Right cardiac atrium (tissue), 5 donors: ENCODE measurements around the gene TIGAR. TPM values are rescaled to one million over a fixed set of nuclear protein-coding genes. Genes with fewer than 3 reads are reported as not detected.

Experiments used
- ATAC-seq, 2 donors: fragments of 200-7000 bp; cut with Tn5 transposase; one replicate each; pipeline versions ENCODE4 v1.8.0 to v1.9.1; 2020; ENCODE audit warnings: moderate library complexity in 2 of 2, mild to moderate bottlenecking in 1 of 2
- DNase-seq, 3 donors: peaks; one replicate each; pipeline ENCODE4 v3.0.0-alpha.2; 2020
- H3K27ac ChIP-seq: one replicate; pipeline ENCODE4 v1.5.1; 2013; ENCODE audit warnings: mild to moderate bottlenecking, low read length, control low read depth, moderate library complexity
- H3K27me3 ChIP-seq: one replicate; pipeline ENCODE4 v1.6.1; 2013; ENCODE audit not compliant: control insufficient read depth, insufficient read depth
- H3K4me1 ChIP-seq: one replicate; pipeline ENCODE4 v1.6.1; 2013; ENCODE audit warnings: low read length; ENCODE audit not compliant: control insufficient read depth, insufficient read depth
- H3K4me3 ChIP-seq: one replicate; pipeline ENCODE4 v1.5.1; 2013; ENCODE audit warnings: low read length, control low read depth
- H3K9me3 ChIP-seq: one replicate; pipeline ENCODE4 v1.6.1; 2013; ENCODE audit warnings: low read length; ENCODE audit not compliant: control insufficient read depth
- WGBS: extraction: QIAGEN DNeasy Blood & Tissue Kit; methylation state at CpG from one replicate; pipeline ENCODE4 v1.1.7; 2013; 5-methylcytosine and 5-hydroxymethylcytosine counted together
- intact Hi-C, 4 donors: fragments of 100-400 bp; cut with DNase I; formaldehyde crosslinking; loops; one replicate each; pipeline versions ENCODE4 v1.11.0 to v1.14.0; 2022 to 2023
- polyA plus RNA-seq: library from polyadenylated mRNA; stranded (reverse); fragments of 200-250 nt; gene quantifications from one replicate; pipeline ENCODE4 v1.2.3, GENCODE V29; 2013
- total RNA-seq, 4 donors: library from RNA; stranded (reverse); fragmentation: NEBNext Ultra II Directional; extraction: Animal tissue kit (Norgen Biotek cat#: 25700); gene quantifications; one replicate each; pipeline ENCODE4 v1.2.1, GENCODE V29; 2021
- donor health status: healthy with polysubstance abuse.
- donor health status: DM: no; HTN: yes; CAD: no.
- donor health status: DM: no; HTN: no; CAD: no.
- donor health status: DM: no; HTN: yes; CAD: no; lungs with severe emphysema.
- donor health status: DM: yes; HTN: yes; CAD: no.

The TIGAR gene
- total and polyA plus RNA-seq, 5 donors = 4.9 to 14.5 (median 9.1) TPM

DNA sequence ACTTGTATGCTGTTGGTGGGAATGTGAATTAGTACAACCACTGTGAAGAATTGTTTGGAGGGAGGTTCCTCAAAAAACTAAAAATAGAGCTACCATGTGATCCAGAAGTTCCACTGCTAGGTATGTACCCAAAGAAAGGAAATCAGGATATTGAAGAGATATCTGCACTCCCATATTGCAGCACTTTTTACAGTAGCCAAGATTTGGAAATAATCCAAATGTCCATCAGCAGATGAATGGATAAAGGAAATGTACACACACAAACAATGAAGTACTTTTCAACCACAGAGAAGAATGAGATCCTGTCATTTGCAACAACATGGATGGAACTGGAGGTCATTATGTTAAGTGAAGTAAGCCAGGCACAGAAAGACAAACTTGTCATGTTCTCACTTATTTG is 25.9 kb downstream of the TIGAR start:
- H3K27me3 ChIP-seq = no peaks in the 10 kb centered on the region
- H3K27ac ChIP-seq = no peak overlapping the region
- H3K9me3 ChIP-seq = no peaks in the 10 kb centered on the region
- intact Hi-C loops = no loop called here
- no peak overlapping the region for H3K4me3 ChIP-seq
- H3K4me1 ChIP-seq = no peaks in the 10 kb centered on the region
- DNase-seq = no peak
- ATAC-seq = no peak

DNA sequence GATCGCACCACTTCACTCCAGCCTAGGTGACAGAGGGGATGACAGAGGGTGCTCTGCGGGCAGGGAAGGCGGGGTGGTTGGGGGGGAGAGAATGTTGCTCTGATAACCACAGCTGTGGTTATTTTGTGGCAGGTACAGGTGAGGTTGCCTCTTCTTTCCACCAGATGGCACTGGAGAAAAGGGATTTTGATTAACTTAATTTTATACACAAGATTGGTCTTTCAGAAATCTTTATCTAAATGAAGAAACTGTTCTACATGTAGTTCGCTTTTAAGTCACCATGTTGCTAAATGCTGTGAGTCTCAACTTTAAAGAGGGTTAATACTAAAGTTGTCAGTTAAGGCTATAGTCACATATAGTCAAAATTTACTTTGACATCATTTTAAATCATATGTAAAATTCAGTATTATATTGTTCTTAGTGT is 32.8 kb downstream of the TIGAR start:
- DNase-seq = no peak
- intact Hi-C loops = loop anchor here in 2 of 4 donors (5.0 to 10.0 kb wide), 2 partner anchors 171 to 184 kb away; partner anchors contain the start of gene RAD51AP1 (in 1 of the 2)
- H3K4me1 ChIP-seq = peaks cover 5% of the 10 kb centered on the region
- no peak for ATAC-seq
- H3K27ac ChIP-seq = no peak overlapping the region
- no peaks in the 10 kb centered on the region for H3K27me3 ChIP-seq
- 47% methylated on average over 4 of the region's 4 CpGs for WGBS
- H3K9me3 ChIP-seq = no peaks in the 10 kb centered on the region
- H3K4me3 ChIP-seq = no peak overlapping the region

DNA sequence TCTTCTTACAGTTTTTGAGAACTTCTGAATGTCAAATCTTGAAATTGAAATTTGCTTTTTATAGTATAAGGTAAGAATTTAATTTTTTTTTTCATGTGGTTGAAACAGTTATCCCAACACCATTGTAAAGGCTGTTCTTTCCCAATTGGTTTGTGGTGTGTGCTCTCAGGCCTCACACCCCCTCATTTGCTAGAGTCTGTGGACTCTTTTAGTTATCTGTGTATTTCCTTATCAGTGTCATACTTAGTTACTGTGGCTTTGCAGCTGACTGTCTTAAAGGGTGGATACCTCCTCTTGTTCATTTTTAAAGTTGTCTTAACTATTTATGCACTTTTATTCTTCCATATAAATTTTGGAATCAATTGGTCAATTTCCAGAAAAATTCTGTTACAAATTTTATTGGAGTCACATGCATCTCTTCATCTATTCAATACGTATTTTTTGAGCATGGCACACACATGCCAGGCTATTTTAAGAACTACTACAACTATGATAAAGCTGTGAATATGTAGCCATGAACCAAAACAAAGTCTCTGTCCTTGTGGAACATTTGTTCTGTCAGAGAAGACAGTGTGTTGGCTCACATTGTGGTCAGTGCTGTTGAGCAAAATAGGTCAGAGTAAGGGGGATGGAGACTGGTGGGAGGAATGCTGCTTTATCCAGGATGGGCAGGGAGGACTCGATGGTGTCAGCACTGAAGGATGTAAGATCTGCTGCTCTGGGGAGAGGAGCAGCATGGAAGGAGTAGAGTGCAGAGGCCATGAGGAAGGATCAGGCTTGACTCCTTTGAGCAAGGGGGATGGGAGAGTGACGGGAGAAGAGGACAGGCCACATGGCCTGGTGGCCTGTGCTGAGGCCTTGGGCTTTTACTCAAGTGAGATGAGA is 34.4 kb downstream of the TIGAR start:
- WGBS = 46% methylated on average over 3 of the region's 3 CpGs

DNA sequence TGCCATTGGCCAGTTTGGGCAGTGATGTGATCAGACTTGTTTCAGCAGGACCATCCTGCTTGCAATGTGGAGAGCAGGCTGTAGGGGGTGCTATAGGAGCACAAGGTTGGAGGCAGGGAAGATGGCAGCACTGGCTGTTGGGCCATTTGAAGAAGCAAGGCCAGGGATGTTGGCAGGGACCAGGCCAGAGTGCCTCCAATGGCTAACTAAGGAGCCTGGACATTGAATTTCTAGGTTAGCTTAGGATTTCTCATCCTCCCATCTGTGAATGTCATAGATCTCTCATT is 35.0 kb downstream of the TIGAR start:
- intact Hi-C loops = loop anchor here in 1 of 4 donors (10.0 kb wide), 1 partner anchor 169 kb away; no protein-coding TSS in a partner anchor
- Histone ChIP-seq H3K27me3 (no peaks in the 10 kb centered on the region), H3K27ac (peak overlapping the region; percentile 80), H3K9me3 (no peaks in the 10 kb centered on the region), H3K4me3 (no peak overlapping the region), H3K4me1 (peaks cover 5% of the 10 kb centered on the region)
- DNase-seq (peak in 2 of 3 donors; percentile 15 to 58), ATAC-seq (peak in 1 of 2 donors; percentile 29)

More for the DNA sequence above, 34.4 kb downstream of the TIGAR start:
- Histone ChIP-seq H3K4me1 (peaks cover 5% of the 10 kb centered on the region), H3K27ac (peak overlapping the region; percentile 80), H3K9me3 (no peaks in the 10 kb centered on the region), H3K4me3 (no peak overlapping the region), H3K27me3 (no peaks in the 10 kb centered on the region)
- DNase-seq (no peak), ATAC-seq (peak; percentile 57 to 82)
- intact Hi-C loops = loop anchor here in 1 of 4 donors (10.0 kb wide), 1 partner anchor 169 kb away; no protein-coding TSS in a partner anchor

DNA sequence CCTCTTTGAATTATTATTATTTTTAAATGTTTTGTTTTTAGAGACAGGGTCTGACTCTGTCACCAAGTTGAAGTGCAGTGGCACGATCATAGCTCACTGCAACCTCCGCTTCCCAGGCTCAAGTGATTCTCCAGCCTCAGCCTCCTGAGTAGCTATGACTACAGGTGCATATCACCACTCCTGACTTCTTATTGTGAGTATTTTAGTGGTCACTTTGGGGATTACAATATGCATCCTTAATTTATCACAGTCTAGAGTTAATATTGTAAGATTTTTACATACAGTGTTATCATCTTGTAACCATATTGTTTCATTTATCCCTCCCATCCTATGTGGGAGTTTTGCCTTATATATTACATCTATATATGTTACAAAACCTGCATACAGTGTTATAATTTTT is 45.1 kb downstream of the TIGAR start:
- Histone ChIP-seq H3K9me3 (no peaks in the 10 kb centered on the region), H3K4me1 (no peaks in the 10 kb centered on the region), H3K27ac (no peak overlapping the region), H3K4me3 (no peak overlapping the region), H3K27me3 (no peaks in the 10 kb centered on the region)
- ATAC-seq (no peak), DNase-seq (no peak)
- 86% methylated on average over 2 of the region's 2 CpGs for WGBS
- intact Hi-C loops = no loop called here

DNA sequence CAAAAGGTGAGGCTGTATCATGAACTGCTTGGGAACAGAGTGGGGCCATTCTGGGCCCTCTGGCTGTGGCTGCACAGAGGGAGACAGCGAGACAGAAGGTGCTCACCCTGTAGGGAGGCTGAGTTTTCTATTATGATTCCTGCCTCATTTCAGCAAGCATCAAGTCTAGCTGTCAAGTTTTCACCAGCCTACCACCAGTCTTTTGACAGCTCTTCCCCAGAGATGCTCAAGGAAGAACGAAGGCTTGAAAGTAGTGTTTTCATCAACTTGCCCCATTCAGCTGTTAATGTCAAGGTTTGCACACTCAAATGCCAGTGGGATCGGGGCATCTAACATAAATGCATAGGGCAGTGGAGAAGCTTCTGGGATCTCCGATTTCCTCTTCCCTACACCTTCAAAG is 48.5 kb downstream of the TIGAR start:
- intact Hi-C loops = no loop called here
- H3K27me3 ChIP-seq = no peaks in the 10 kb centered on the region
- H3K4me3 ChIP-seq = no peak overlapping the region
- no peaks in the 10 kb centered on the region for H3K9me3 ChIP-seq
- 89% methylated on average over 4 of the region's 4 CpGs for WGBS
- no peaks in the 10 kb centered on the region for H3K4me1 ChIP-seq
- DNase-seq = no peak
- ATAC-seq = no peak
- no peak overlapping the region for H3K27ac ChIP-seq

DNA sequence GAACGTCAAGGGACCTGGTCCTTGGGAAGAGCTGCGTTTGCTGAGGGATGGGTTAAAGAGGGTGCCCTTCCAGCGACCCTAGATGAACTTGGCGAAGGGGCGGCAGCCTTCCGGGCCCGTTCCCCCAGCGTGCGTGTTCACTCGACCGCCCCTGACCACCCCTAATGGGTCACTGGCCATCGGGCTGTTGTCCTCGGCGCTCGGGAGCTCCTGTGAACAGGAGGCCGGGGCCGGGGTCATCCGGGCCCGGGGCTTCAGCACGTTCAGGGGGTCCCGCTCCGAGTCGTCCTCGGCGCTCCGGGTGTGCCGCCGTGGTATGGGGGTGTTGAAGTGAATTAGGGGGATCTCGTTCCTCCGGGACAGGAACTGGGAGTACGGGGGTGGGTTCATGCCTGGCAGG is 49.3 kb downstream of the TIGAR start:
- ATAC-seq = no peak
- Histone ChIP-seq H3K4me1 (no peaks in the 10 kb centered on the region), H3K9me3 (no peaks in the 10 kb centered on the region), H3K27ac (no peak overlapping the region), H3K4me3 (no peak overlapping the region), H3K27me3 (no peaks in the 10 kb centered on the region)
- 93% methylated on average over 31 of the region's 31 CpGs for WGBS
- intact Hi-C loops = no loop called here
- peak in 1 of 3 donors; percentile 52 for DNase-seq

DNA sequence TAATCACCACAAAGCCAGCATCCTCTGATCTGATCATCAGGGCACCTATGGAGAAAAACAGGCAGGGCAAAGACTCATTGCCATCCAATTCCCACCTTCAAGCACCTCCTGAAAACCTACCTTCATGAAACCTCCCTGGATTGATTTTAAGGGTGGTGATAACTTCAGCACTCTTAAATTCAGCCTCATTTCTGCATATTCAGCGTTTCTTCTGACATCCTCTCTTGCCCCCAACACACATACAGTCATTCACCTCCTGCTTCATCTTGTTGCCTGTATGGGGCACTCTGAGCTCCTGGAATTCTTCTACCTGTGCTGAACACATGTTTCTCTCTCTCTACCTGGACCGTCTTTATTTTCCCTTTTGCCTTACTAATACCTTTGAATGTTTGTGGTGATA is 51.6 kb downstream of the TIGAR start:
- no peaks in the 10 kb centered on the region for H3K27me3 ChIP-seq
- H3K27ac ChIP-seq = no peak overlapping the region
- H3K4me1 ChIP-seq = no peaks in the 10 kb centered on the region
- intact Hi-C loops = no loop called here
- 96% methylated on average over 2 of the region's 2 CpGs for WGBS
- no peak overlapping the region for H3K4me3 ChIP-seq
- no peaks in the 10 kb centered on the region for H3K9me3 ChIP-seq
- DNase-seq (no peak), ATAC-seq (no peak)

DNA sequence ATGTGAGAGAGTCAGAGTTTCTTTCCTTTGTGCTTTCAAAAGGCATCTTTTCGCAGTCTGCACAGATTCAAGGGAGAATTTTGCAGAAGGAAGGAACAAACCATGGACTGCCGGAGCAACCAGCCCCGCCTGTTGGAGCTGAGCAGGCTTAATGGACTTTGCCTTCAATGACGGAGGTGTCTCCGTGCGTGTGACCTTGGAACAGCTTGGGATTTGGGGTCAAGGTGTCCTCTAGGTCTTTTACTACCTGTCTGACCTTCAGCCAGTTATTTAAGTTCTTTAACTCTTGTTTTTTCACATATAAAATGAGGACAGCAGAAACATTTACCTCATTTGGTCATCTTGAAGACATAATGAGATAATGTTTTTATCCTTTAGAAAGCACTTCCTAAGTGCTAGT is 54.4 kb downstream of the TIGAR start:
- no peak for DNase-seq
- Histone ChIP-seq H3K4me3 (no peak overlapping the region), H3K27me3 (no peaks in the 10 kb centered on the region), H3K4me1 (no peaks in the 10 kb centered on the region), H3K9me3 (no peaks in the 10 kb centered on the region), H3K27ac (no peak overlapping the region)
- ATAC-seq = no peak
- intact Hi-C loops = no loop called here
- 85% methylated on average over 6 of the region's 6 CpGs for WGBS

DNA sequence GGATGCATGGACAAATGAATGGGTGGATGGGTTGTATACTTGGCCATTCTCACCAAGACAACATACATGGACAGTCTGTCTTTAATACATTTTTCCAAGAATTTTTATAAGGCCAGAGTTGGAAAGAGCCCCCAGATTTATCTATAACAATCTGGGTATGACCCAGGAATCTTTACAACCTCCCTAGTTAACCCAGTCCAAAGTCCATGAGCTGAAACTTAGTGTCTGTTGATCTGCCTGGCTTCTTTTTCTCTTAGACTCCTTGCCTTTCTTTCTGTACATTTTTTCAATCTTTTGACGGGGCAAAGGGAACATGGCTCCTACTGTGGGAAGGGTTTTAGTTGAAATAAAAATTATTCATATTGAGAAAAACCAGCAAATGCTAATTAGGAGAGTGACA is 57.8 kb downstream of the TIGAR start:
- 79% methylated on average over 1 of the region's 1 CpG for WGBS
- H3K4me3 ChIP-seq = peak overlapping the region; percentile 1
- no peaks in the 10 kb centered on the region for H3K27me3 ChIP-seq
- no peaks in the 10 kb centered on the region for H3K4me1 ChIP-seq
- DNase-seq (no peak), ATAC-seq (no peak)
- H3K9me3 ChIP-seq = no peaks in the 10 kb centered on the region
- intact Hi-C loops = no loop called here
- no peak overlapping the region for H3K27ac ChIP-seq

DNA sequence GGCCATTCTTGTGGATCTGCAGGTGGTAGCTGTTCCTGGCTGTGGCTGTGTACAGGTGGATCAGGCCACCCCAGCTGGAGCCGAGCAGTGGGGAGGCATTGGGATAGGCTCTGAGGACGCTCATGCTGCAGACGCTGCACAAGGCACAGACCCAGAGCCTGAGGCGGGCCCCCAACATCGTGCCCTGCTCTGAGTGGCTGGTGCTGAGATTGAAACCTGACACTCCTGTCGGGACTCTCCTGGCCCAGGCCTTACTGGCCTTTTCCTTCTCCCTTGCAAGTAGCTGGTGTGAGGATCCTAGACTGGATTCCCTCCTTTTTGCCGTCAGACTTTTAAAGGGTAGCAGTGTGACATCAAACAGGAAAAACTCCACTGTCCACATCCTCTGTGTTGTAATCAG is 58.4 kb downstream of the TIGAR start, which contains the start of gene FGF23:
TSS of gene FGF23 (minus strand) at position 308 of the 400 bp plus-strand sequence. CDS start at position 178, 130 bp downstream.
- DNase-seq = peak; percentile 16 to 67 (median 57)
- peak; percentile 64 to 88 for ATAC-seq
- intact Hi-C loops = no loop called here

More for the DNA sequence above, 58.4 kb downstream of the TIGAR start, which contains the start of gene FGF23:
- Histone ChIP-seq H3K9me3 (no peaks in the 10 kb centered on the region), H3K27me3 (no peaks in the 10 kb centered on the region), H3K27ac (no peak within 1 kb of the TSS), H3K4me3 (peak within 1 kb of the TSS; percentile 1), H3K4me1 (no peaks in the 10 kb centered on the region)
- 9% methylated on average over 7 of the region's 7 CpGs for WGBS
